ENCODE data around the gene RAB27A.
A peak's percentile ranks its signal among the peaks of the same experiment; 100 is the strongest.
"Not testable (repeated sequence)": the region's sequence is repeated elsewhere in the genome, so short reads cannot be mapped to it uniquely, and the experiment has no call there.

RAB27A gene

GRCh38 chr15:55282284-55282833, 7.3 kb downstream of the RAB27A start:
- Histone ChIP-seq H3K4me1 (ENCODE audit: control insufficient read depth in 1 of 2, insufficient read depth in 2 of 2, low read length in 2 of 2) (peaks cover 23 to 40% of the 10 kb centered on the region in 2 donors), H3K9ac (ENCODE audit: low read depth in 1 of 2, low read length in 2 of 2) (no peak overlapping the region), H3K27ac (ENCODE audit: low read depth, low read length) (peak overlapping the region; percentile 39)

GRCh38 chr15:55281517-55282228, 7.9 kb downstream of the RAB27A start:
- H3K27ac ChIP-seq (ENCODE audit: low read depth, low read length) = no peak overlapping the region
- H3K9me3 ChIP-seq (ENCODE audit: control insufficient read depth in 1 of 2, low read length in 2 of 2) = no peaks in the 10 kb centered on the region
- H3K36me3 ChIP-seq (ENCODE audit: control insufficient read depth in 1 of 2, insufficient read depth in 2 of 2, low read length in 2 of 2) = no peaks in the 10 kb centered on the region
- no peak overlapping the region for H3K9ac ChIP-seq (ENCODE audit: low read depth in 1 of 2, low read length in 2 of 2)
- peaks cover 23 to 43% of the 10 kb centered on the region in 2 donors for H3K4me1 ChIP-seq (ENCODE audit: control insufficient read depth in 1 of 2, insufficient read depth in 2 of 2, low read length in 2 of 2)
- H3K4me3 ChIP-seq (ENCODE audit: low read depth in 1 of 2, low read length in 2 of 2) = peak overlapping the region in 1 of 2 donors; percentile 19
- no peaks in the 10 kb centered on the region for H3K27me3 ChIP-seq (ENCODE audit: control insufficient read depth in 1 of 2, insufficient read depth in 2 of 2, low read length in 2 of 2)

More at GRCh38 chr15:55282284-55282833, 7.3 kb downstream of the RAB27A start:
- Histone ChIP-seq H3K36me3 (ENCODE audit: control insufficient read depth in 1 of 2, insufficient read depth in 2 of 2, low read length in 2 of 2) (no peaks in the 10 kb centered on the region), H3K4me3 (ENCODE audit: low read depth in 1 of 2, low read length in 2 of 2) (peak overlapping the region in 1 of 2 donors; percentile 19), H3K9me3 (ENCODE audit: control insufficient read depth in 1 of 2, low read length in 2 of 2) (no peaks in the 10 kb centered on the region), H3K27me3 (ENCODE audit: control insufficient read depth in 1 of 2, insufficient read depth in 2 of 2, low read length in 2 of 2) (no peaks in the 10 kb centered on the region)

- H3K9ac ChIP-seq (ENCODE audit: low read depth in 1 of 2, low read length in 2 of 2); H3K9me3 ChIP-seq (ENCODE audit: control insufficient read depth in 1 of 2, low read length in 2 of 2); H3K27me3 ChIP-seq (ENCODE audit: control insufficient read depth in 1 of 2, insufficient read depth in 2 of 2, low read length in 2 of 2); H3K36me3 ChIP-seq (ENCODE audit: control insufficient read depth in 1 of 2, insufficient read depth in 2 of 2, low read length in 2 of 2); H3K27ac ChIP-seq (ENCODE audit: low read depth, low read length); H3K4me3 ChIP-seq (ENCODE audit: low read depth in 1 of 2, low read length in 2 of 2): not testable (repeated sequence)
- peaks cover 16 to 43% of the 10 kb centered on the region in 2 donors for H3K4me1 ChIP-seq (ENCODE audit: control insufficient read depth in 1 of 2, insufficient read depth in 2 of 2, low read length in 2 of 2)
Measured at GRCh38 chr15:55280589-55280988, 9.0 kb downstream of the RAB27A start.

- H3K9me3 ChIP-seq (ENCODE audit: control insufficient read depth in 1 of 2, low read length in 2 of 2) = no peaks in the 10 kb centered on the region
- no peaks in the 10 kb centered on the region for H3K36me3 ChIP-seq (ENCODE audit: control insufficient read depth in 1 of 2, insufficient read depth in 2 of 2, low read length in 2 of 2)
- H3K27ac ChIP-seq (ENCODE audit: low read depth, low read length) = no peak overlapping the region
- peak overlapping the region in 1 of 2 donors; percentile 12 for H3K9ac ChIP-seq (ENCODE audit: low read depth in 1 of 2, low read length in 2 of 2)
- H3K4me3 ChIP-seq (ENCODE audit: low read depth in 1 of 2, low read length in 2 of 2) = no peak overlapping the region
- no peaks in the 10 kb centered on the region for H3K27me3 ChIP-seq (ENCODE audit: control insufficient read depth in 1 of 2, insufficient read depth in 2 of 2, low read length in 2 of 2)
- H3K4me1 ChIP-seq (ENCODE audit: control insufficient read depth in 1 of 2, insufficient read depth in 2 of 2, low read length in 2 of 2) = peaks cover 16 to 40% of the 10 kb centered on the region in 2 donors
Measured at GRCh38 chr15:55279746-55280351, 9.8 kb downstream of the RAB27A start.

GRCh38 chr15:55279100-55279745, 10.4 kb downstream of the RAB27A start:
- peak overlapping the region; percentile 41 for H3K27ac ChIP-seq (ENCODE audit: low read depth, low read length)
- H3K36me3 ChIP-seq (ENCODE audit: control insufficient read depth in 1 of 2, insufficient read depth in 2 of 2, low read length in 2 of 2) = no peaks in the 10 kb centered on the region
- no peaks in the 10 kb centered on the region for H3K9me3 ChIP-seq (ENCODE audit: control insufficient read depth in 1 of 2, low read length in 2 of 2)
- H3K4me1 ChIP-seq (ENCODE audit: control insufficient read depth in 1 of 2, insufficient read depth in 2 of 2, low read length in 2 of 2) = peaks cover 16 to 40% of the 10 kb centered on the region in 2 donors
- no peaks in the 10 kb centered on the region for H3K27me3 ChIP-seq (ENCODE audit: control insufficient read depth in 1 of 2, insufficient read depth in 2 of 2, low read length in 2 of 2)
- no peak overlapping the region for H3K4me3 ChIP-seq (ENCODE audit: low read depth in 1 of 2, low read length in 2 of 2)
- no peak overlapping the region for H3K9ac ChIP-seq (ENCODE audit: low read depth in 1 of 2, low read length in 2 of 2)

GRCh38 chr15:55277715-55278114, 11.9 kb downstream of the RAB27A start:
- Histone ChIP-seq H3K36me3 (ENCODE audit: control insufficient read depth in 1 of 2, insufficient read depth in 2 of 2, low read length in 2 of 2) (no peaks in the 10 kb centered on the region), H3K9ac (ENCODE audit: low read depth in 1 of 2, low read length in 2 of 2) (no peak overlapping the region), H3K4me1 (ENCODE audit: control insufficient read depth in 1 of 2, insufficient read depth in 2 of 2, low read length in 2 of 2) (peaks cover 10 to 34% of the 10 kb centered on the region in 2 donors), H3K27ac (ENCODE audit: low read depth, low read length) (no peak overlapping the region), H3K4me3 (ENCODE audit: low read depth in 1 of 2, low read length in 2 of 2) (no peak overlapping the region), H3K9me3 (ENCODE audit: control insufficient read depth in 1 of 2, low read length in 2 of 2) (no peaks in the 10 kb centered on the region), H3K27me3 (ENCODE audit: control insufficient read depth in 1 of 2, insufficient read depth in 2 of 2, low read length in 2 of 2) (no peaks in the 10 kb centered on the region)

GRCh38 chr15:55277116-55277564, 12.5 kb downstream of the RAB27A start:
- Histone ChIP-seq H3K27me3 (ENCODE audit: control insufficient read depth in 1 of 2, insufficient read depth in 2 of 2, low read length in 2 of 2) (no peaks in the 10 kb centered on the region), H3K9ac (ENCODE audit: low read depth in 1 of 2, low read length in 2 of 2) (peak overlapping the region in 1 of 2 donors; percentile 3), H3K4me3 (ENCODE audit: low read depth in 1 of 2, low read length in 2 of 2) (no peak overlapping the region), H3K36me3 (ENCODE audit: control insufficient read depth in 1 of 2, insufficient read depth in 2 of 2, low read length in 2 of 2) (no peaks in the 10 kb centered on the region), H3K4me1 (ENCODE audit: control insufficient read depth in 1 of 2, insufficient read depth in 2 of 2, low read length in 2 of 2) (peaks cover 7 to 28% of the 10 kb centered on the region in 2 donors), H3K27ac (ENCODE audit: low read depth, low read length) (no peak overlapping the region), H3K9me3 (ENCODE audit: control insufficient read depth in 1 of 2, low read length in 2 of 2) (no peaks in the 10 kb centered on the region)

GRCh38 chr15:55276324-55276723, 13.3 kb downstream of the RAB27A start:
- peaks cover 7 to 23% of the 10 kb centered on the region in 2 donors for H3K4me1 ChIP-seq (ENCODE audit: control insufficient read depth in 1 of 2, insufficient read depth in 2 of 2, low read length in 2 of 2)
- no peaks in the 10 kb centered on the region for H3K9me3 ChIP-seq (ENCODE audit: control insufficient read depth in 1 of 2, low read length in 2 of 2)
- H3K9ac ChIP-seq (ENCODE audit: low read depth in 1 of 2, low read length in 2 of 2) = no peak overlapping the region
- no peaks in the 10 kb centered on the region for H3K36me3 ChIP-seq (ENCODE audit: control insufficient read depth in 1 of 2, insufficient read depth in 2 of 2, low read length in 2 of 2)
- no peak overlapping the region for H3K4me3 ChIP-seq (ENCODE audit: low read depth in 1 of 2, low read length in 2 of 2)
- no peaks in the 10 kb centered on the region for H3K27me3 ChIP-seq (ENCODE audit: control insufficient read depth in 1 of 2, insufficient read depth in 2 of 2, low read length in 2 of 2)
- H3K27ac ChIP-seq (ENCODE audit: low read depth, low read length) = no peak overlapping the region

GRCh38 chr15:55270291-55270690, 19.3 kb downstream of the RAB27A start:
- no peak overlapping the region for H3K27ac ChIP-seq (ENCODE audit: low read depth, low read length)
- H3K4me1 ChIP-seq (ENCODE audit: control insufficient read depth in 1 of 2, insufficient read depth in 2 of 2, low read length in 2 of 2) = peaks cover 0 to 8% of the 10 kb centered on the region in 2 donors
- H3K4me3 ChIP-seq (ENCODE audit: low read depth in 1 of 2, low read length in 2 of 2) = no peak overlapping the region
- no peak overlapping the region for H3K9ac ChIP-seq (ENCODE audit: low read depth in 1 of 2, low read length in 2 of 2)
- H3K27me3 ChIP-seq (ENCODE audit: control insufficient read depth in 1 of 2, insufficient read depth in 2 of 2, low read length in 2 of 2) = no peaks in the 10 kb centered on the region
- no peaks in the 10 kb centered on the region for H3K9me3 ChIP-seq (ENCODE audit: control insufficient read depth in 1 of 2, low read length in 2 of 2)
- H3K36me3 ChIP-seq (ENCODE audit: control insufficient read depth in 1 of 2, insufficient read depth in 2 of 2, low read length in 2 of 2) = no peaks in the 10 kb centered on the region

GRCh38 chr15:55268176-55268695, 21.4 kb downstream of the RAB27A start:
- Histone ChIP-seq H3K27me3 (ENCODE audit: control insufficient read depth in 1 of 2, insufficient read depth in 2 of 2, low read length in 2 of 2) (no peaks in the 10 kb centered on the region), H3K36me3 (ENCODE audit: control insufficient read depth in 1 of 2, insufficient read depth in 2 of 2, low read length in 2 of 2) (no peaks in the 10 kb centered on the region), H3K4me3 (ENCODE audit: low read depth in 1 of 2, low read length in 2 of 2) (no peak overlapping the region), H3K27ac (ENCODE audit: low read depth, low read length) (no peak overlapping the region), H3K9me3 (ENCODE audit: control insufficient read depth in 1 of 2, low read length in 2 of 2) (no peaks in the 10 kb centered on the region), H3K4me1 (ENCODE audit: control insufficient read depth in 1 of 2, insufficient read depth in 2 of 2, low read length in 2 of 2) (peaks cover 0 to 8% of the 10 kb centered on the region in 2 donors), H3K9ac (ENCODE audit: low read depth in 1 of 2, low read length in 2 of 2) (no peak overlapping the region)
